WTC11 (cell line): ENCODE results near the gene MGAT4A. TPM values are rescaled to one million over a fixed set of nuclear protein-coding genes. Genes with fewer than 3 reads are reported as not detected.
A peak's percentile ranks its signal among the peaks of the same experiment; 100 is the strongest.

Source experiments
- ATAC-seq: fragments of 200-7000 bp; cut with Tn5 transposase; 2 replicates; pipeline ENCODE4 v1.10.0; 2021; ENCODE audit warnings: mild to moderate bottlenecking, moderate library complexity
- CTCF ChIA-PET: fragments of 300-600 bp; sonication (Branson Sonifier 250); formaldehyde crosslinking; loops from one replicate; lab custom pipeline; 2021; ENCODE audit warnings: antibody characterized with exemption; lab: Charles Lee
- POLR2A ChIA-PET: fragments of 350-600 bp; sonication (Branson Sonifier 250); formaldehyde crosslinking; loops from one replicate; lab custom pipeline; 2021; ENCODE audit warnings: antibody characterized with exemption; lab: Charles Lee
- DNase-seq: peaks from one replicate; pipeline ENCODE4 v3.0.0; 2021; ENCODE audit warnings: low spot score
- H3K27ac Mint-ChIP-seq: 2 replicates; pipeline ENCODE4 v1.8.0; 2021; ENCODE audit warnings: mixed read lengths
- H3K27me3 Mint-ChIP-seq: 2 replicates; pipeline ENCODE4 v1.8.0; 2021; ENCODE audit warnings: low read depth, mild to moderate bottlenecking, moderate library complexity, mixed read lengths
- H3K36me3 Mint-ChIP-seq: 2 replicates; pipeline ENCODE4 v1.8.0; 2021; ENCODE audit warnings: mixed read lengths
- H3K4me1 Mint-ChIP-seq: 2 replicates; pipeline ENCODE4 v1.8.0; 2022; ENCODE audit warnings: mixed read lengths
- H3K4me3 Mint-ChIP-seq: 2 replicates; pipeline ENCODE4 v1.8.0; 2021; ENCODE audit warnings: mild to moderate bottlenecking, moderate library complexity, mixed read lengths
- H3K9me3 Mint-ChIP-seq: 2 replicates; pipeline ENCODE4 v1.8.0; 2021; ENCODE audit warnings: mixed read lengths
- CBFB ChIP-seq: sonication (generic); formaldehyde crosslinking; IDR thresholded peaks from 2 replicates; pipeline ENCODE4 v1.8.1; 2022; ENCODE audit warnings: mild to moderate bottlenecking, low read depth, missing genetic modification reagents
- ESRRA ChIP-seq: sonication (generic); formaldehyde crosslinking; IDR thresholded peaks from 2 replicates; pipeline ENCODE4 v1.8.1; 2022; ENCODE audit warnings: mild to moderate bottlenecking, missing genetic modification reagents, borderline replicate concordance
- GABPB1 ChIP-seq: sonication (generic); formaldehyde crosslinking; IDR thresholded peaks from 2 replicates; pipeline ENCODE4 v1.8.1; 2023; ENCODE audit warnings: mild to moderate bottlenecking, missing genetic modification reagents
- GTF2I ChIP-seq: fragments of 250-450 bp; sonication (Bioruptor Pico); conservative IDR thresholded peaks from 2 replicates; pipeline ENCODE4 v1.4.0; 2021; ENCODE audit warnings: mild to moderate bottlenecking
- HMGA2 ChIP-seq: fragments of 250-450 bp; sonication (Bioruptor Pico); IDR thresholded peaks from 2 replicates; pipeline ENCODE4 v1.4.0; 2021; ENCODE audit warnings: mild to moderate bottlenecking, moderate library complexity
- NFE2L1 ChIP-seq: sonication (generic); formaldehyde crosslinking; IDR thresholded peaks from 2 replicates; pipeline ENCODE4 v1.8.1; 2023; ENCODE audit warnings: missing genetic modification reagents
- SMAD4 ChIP-seq: sonication (generic); formaldehyde crosslinking; IDR thresholded peaks from 2 replicates; pipeline ENCODE4 v1.8.0; 2022; ENCODE audit warnings: mild to moderate bottlenecking, missing genetic modification reagents
- USF1 ChIP-seq: sonication (generic); formaldehyde crosslinking; IDR thresholded peaks from 2 replicates; pipeline ENCODE4 v1.8.0; 2022; ENCODE audit warnings: mild to moderate bottlenecking, missing genetic modification reagents
- ZNF121 ChIP-seq: sonication (generic); formaldehyde crosslinking; IDR thresholded peaks from 2 replicates; pipeline ENCODE4 v1.8.0; 2023; ENCODE audit warnings: missing genetic modification reagents
- ZNF512 ChIP-seq: sonication (generic); formaldehyde crosslinking; IDR thresholded peaks from 2 replicates; pipeline ENCODE4 v1.8.1; 2022; ENCODE audit warnings: missing genetic modification reagents, borderline replicate concordance
- total RNA-seq: library from RNA; stranded (reverse); gene quantifications from 3 replicates; pipeline ENCODE4 v1.2.3, GENCODE V29; 2021
- TF ChIP-seq, protein P1 (sequence below): sonication (generic); formaldehyde crosslinking; IDR thresholded peaks from 2 replicates; pipeline ENCODE4 v1.8.0; 2022; ENCODE audit warnings: mild to moderate bottlenecking, missing genetic modification reagents
- TF ChIP-seq, protein P2 (sequence below): fragments of 250-450 bp; sonication (Bioruptor Pico); IDR thresholded peaks from 2 replicates; pipeline ENCODE4 v1.9.0; 2021; ENCODE audit warnings: mild to moderate bottlenecking
- TF ChIP-seq, protein P3 (sequence below): fragments of 250-450 bp; sonication (Bioruptor Pico); IDR thresholded peaks from 2 replicates; pipeline ENCODE4 v1.9.0; 2021; ENCODE audit warnings: moderate library complexity, mild to moderate bottlenecking, inconsistent platforms, borderline replicate concordance
- TF ChIP-seq, protein P4 (sequence below): sonication (generic); formaldehyde crosslinking; IDR thresholded peaks from 2 replicates; pipeline ENCODE4 v1.8.0; 2022; ENCODE audit warnings: mild to moderate bottlenecking, missing genetic modification reagents
- TF ChIP-seq, protein P5 (sequence below): sonication (generic); formaldehyde crosslinking; IDR thresholded peaks from 2 replicates; pipeline ENCODE4 v1.8.1; 2022; ENCODE audit warnings: low read depth, missing genetic modification reagents, borderline replicate concordance

MGAT4A gene
- total RNA-seq, 1 experiment from 2014 or later = 6.7 TPM

GRCh38 chr2:98665677-98666076, 65.3 kb downstream of the MGAT4A start:
- peaks cover 15% of the 10 kb centered on the region for H3K36me3 Mint-ChIP-seq
- no peak for ATAC-seq
- H3K4me3 Mint-ChIP-seq = no peak overlapping the region
- TF ChIP-seq GTF2I = no peak
- TF ChIP-seq, protein P1, sequence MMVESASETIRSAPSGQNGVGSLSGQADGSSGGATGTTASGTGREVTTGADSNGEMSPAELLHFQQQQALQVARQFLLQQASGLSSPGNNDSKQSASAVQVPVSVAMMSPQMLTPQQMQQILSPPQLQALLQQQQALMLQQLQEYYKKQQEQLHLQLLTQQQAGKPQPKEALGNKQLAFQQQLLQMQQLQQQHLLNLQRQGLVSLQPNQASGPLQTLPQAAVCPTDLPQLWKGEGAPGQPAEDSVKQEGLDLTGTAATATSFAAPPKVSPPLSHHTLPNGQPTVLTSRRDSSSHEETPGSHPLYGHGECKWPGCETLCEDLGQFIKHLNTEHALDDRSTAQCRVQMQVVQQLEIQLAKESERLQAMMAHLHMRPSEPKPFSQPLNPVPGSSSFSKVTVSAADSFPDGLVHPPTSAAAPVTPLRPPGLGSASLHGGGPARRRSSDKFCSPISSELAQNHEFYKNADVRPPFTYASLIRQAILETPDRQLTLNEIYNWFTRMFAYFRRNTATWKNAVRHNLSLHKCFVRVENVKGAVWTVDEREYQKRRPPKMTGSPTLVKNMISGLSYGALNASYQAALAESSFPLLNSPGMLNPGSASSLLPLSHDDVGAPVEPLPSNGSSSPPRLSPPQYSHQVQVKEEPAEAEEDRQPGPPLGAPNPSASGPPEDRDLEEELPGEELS = no peak
- TF ChIP-seq USF1 (CRISPR knock-in tag) = no peak
- no peak for TF ChIP-seq ESRRA (CRISPR knock-in tag)
- no peak for TF ChIP-seq SMAD4 (CRISPR knock-in tag)
- TF ChIP-seq, protein P2, sequence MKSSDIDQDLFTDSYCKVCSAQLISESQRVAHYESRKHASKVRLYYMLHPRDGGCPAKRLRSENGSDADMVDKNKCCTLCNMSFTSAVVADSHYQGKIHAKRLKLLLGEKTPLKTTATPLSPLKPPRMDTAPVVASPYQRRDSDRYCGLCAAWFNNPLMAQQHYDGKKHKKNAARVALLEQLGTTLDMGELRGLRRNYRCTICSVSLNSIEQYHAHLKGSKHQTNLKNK = no peak
- TF ChIP-seq ZNF121 (CRISPR knock-in tag) = no peak
- TF ChIP-seq CBFB (CRISPR knock-in tag) = no peak
- TF ChIP-seq, protein P3, sequence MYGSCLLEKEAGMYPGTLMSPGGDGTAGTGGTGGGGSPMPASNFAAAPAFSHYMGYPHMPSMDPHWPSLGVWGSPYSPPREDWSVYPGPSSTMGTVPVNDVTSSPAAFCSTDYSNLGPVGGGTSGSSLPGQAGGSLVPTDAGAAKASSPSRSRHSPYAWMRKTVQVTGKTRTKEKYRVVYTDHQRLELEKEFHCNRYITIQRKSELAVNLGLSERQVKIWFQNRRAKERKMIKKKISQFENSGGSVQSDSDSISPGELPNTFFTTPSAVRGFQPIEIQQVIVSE (CRISPR knock-in tag) = no peak
- TF ChIP-seq NFE2L1 (CRISPR knock-in tag) = no peak
- TF ChIP-seq HMGA2 (CRISPR knock-in tag) = no peak
- TF ChIP-seq, protein P4, sequence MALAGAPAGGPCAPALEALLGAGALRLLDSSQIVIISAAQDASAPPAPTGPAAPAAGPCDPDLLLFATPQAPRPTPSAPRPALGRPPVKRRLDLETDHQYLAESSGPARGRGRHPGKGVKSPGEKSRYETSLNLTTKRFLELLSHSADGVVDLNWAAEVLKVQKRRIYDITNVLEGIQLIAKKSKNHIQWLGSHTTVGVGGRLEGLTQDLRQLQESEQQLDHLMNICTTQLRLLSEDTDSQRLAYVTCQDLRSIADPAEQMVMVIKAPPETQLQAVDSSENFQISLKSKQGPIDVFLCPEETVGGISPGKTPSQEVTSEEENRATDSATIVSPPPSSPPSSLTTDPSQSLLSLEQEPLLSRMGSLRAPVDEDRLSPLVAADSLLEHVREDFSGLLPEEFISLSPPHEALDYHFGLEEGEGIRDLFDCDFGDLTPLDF (CRISPR knock-in tag) = no peak
- TF ChIP-seq, protein P5, sequence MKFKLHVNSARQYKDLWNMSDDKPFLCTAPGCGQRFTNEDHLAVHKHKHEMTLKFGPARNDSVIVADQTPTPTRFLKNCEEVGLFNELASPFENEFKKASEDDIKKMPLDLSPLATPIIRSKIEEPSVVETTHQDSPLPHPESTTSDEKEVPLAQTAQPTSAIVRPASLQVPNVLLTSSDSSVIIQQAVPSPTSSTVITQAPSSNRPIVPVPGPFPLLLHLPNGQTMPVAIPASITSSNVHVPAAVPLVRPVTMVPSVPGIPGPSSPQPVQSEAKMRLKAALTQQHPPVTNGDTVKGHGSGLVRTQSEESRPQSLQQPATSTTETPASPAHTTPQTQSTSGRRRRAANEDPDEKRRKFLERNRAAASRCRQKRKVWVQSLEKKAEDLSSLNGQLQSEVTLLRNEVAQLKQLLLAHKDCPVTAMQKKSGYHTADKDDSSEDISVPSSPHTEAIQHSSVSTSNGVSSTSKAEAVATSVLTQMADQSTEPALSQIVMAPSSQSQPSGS (CRISPR knock-in tag) = no peak
- no peak for DNase-seq
- H3K27ac Mint-ChIP-seq = no peak overlapping the region
- peaks cover 31% of the 10 kb centered on the region for H3K9me3 Mint-ChIP-seq
- no peaks in the 10 kb centered on the region for H3K4me1 Mint-ChIP-seq
- POLR2A ChIA-PET = no interaction called here
- CTCF ChIA-PET = no interaction called here
- H3K27me3 Mint-ChIP-seq = no peaks in the 10 kb centered on the region; the same call in 1 of the 2 replicates

DNA sequence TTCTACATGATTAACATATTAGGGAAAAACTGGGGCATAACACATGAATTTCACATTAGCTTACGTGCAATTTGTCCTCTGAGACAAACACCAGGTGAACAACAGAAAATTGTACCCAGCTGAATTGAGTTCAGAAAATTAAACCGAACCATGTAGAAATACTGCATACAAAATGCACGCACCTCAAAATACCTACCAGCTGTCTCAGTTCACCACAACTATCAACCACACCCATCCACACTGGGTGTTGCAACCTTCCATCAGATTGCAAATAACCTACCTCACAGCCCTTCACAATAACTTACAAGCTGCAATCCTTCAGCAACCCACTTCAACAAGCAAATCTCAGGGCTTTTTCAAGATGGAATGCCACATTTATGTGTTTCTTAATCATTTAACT, 66.6 kb downstream of the MGAT4A start:
- H3K4me3 Mint-ChIP-seq = no peak overlapping the region
- no peaks in the 10 kb centered on the region; the same call in 1 of the 2 replicates for H3K27me3 Mint-ChIP-seq
- ChIA-PET POLR2A (interaction anchor here (0.7 kb wide), 1 partner anchor 223 kb away, joined by 5 read pairs; no protein-coding TSS in a partner anchor), CTCF (interaction anchor here (1.5 kb wide), 1 partner anchor 15 kb away, joined by 6 read pairs; no protein-coding TSS in a partner anchor)
- H3K9me3 Mint-ChIP-seq = peaks cover 28% of the 10 kb centered on the region
- H3K27ac Mint-ChIP-seq = no peak overlapping the region
- no peak for TF ChIP-seq ZNF512 (CRISPR knock-in tag)
- TF ChIP-seq GABPB1 (CRISPR knock-in tag) = peak; percentile 88
- ATAC-seq (no peak), DNase-seq (no peak)
- H3K36me3 Mint-ChIP-seq = peaks cover 12% of the 10 kb centered on the region
- no peaks in the 10 kb centered on the region for H3K4me1 Mint-ChIP-seq
